Inferior parietal cortex (tissue), 1 donor: ENCODE measurements around the gene PROP1.
"Not testable (repeated sequence)": the region's sequence is repeated elsewhere in the genome, so short reads cannot be mapped to it uniquely, and the experiment has no call there.

ENCODE experiments used
- DNase-seq: peaks from one replicate; pipeline ENCODE4 v3.0.0-alpha.2; 2016; ENCODE audit errors: extremely low spot score

PROP1 gene

GRCh38 chr5:177982072-177982727 is 13.8 kb downstream of the PROP1 start:
- DNase-seq, result no peak

GRCh38 chr5:177981296-177982071 is 14.6 kb downstream of the PROP1 start:
- DNase-seq, result no peak

GRCh38 chr5:177980743-177981151 is 15.3 kb downstream of the PROP1 start:
- DNase-seq, result peak; percentile 20

- not testable (repeated sequence) for DNase-seq
These were observed 18.4 kb downstream of the PROP1 start for GRCh38 chr5:177977600-177977999.

- no peak for DNase-seq
These were observed 22.9 kb downstream of the PROP1 start for GRCh38 chr5:177973066-177973635.

- DNase-seq, result no peak
These were observed 23.4 kb downstream of the PROP1 start for GRCh38 chr5:177972613-177973012.

- DNase-seq, result not testable (repeated sequence)
These were observed 24.0 kb downstream of the PROP1 start for GRCh38 chr5:177972014-177972413.

GRCh38 chr5:177968661-177969211 is 27.3 kb downstream of the PROP1 start:
- no peak for DNase-seq

- no peak for DNase-seq
These were observed 28.7 kb downstream of the PROP1 start for GRCh38 chr5:177967221-177967887.

- DNase-seq, result no peak
These were observed 29.2 kb downstream of the PROP1 start for GRCh38 chr5:177966839-177967166.

GRCh38 chr5:177966009-177966838 is 29.8 kb downstream of the PROP1 start:
- DNase-seq, result no peak

- DNase-seq, result no peak
These were observed 31.6 kb downstream of the PROP1 start for GRCh38 chr5:177964471-177964870.

GRCh38 chr5:177963966-177964365 is 32.1 kb downstream of the PROP1 start:
- DNase-seq, result no peak

- DNase-seq, result no peak
These were observed 36.7 kb downstream of the PROP1 start for GRCh38 chr5:177959315-177959714.

GRCh38 chr5:177958696-177959095 is 37.3 kb downstream of the PROP1 start:
- DNase-seq, result no peak

- no peak for DNase-seq
These were observed 38.8 kb downstream of the PROP1 start for GRCh38 chr5:177957241-177957640.

GRCh38 chr5:177953101-177953500 is 42.9 kb downstream of the PROP1 start:
- DNase-seq, result not testable (repeated sequence)

GRCh38 chr5:177949656-177950055 is 46.4 kb downstream of the PROP1 start:
- DNase-seq, result not testable (repeated sequence)

GRCh38 chr5:177949065-177949464 is 47.0 kb downstream of the PROP1 start:
- not testable (repeated sequence) for DNase-seq

GRCh38 chr5:177947912-177948311 is 48.1 kb downstream of the PROP1 start:
- DNase-seq, result peak; percentile 13

GRCh38 chr5:177945601-177946283 is 50.3 kb downstream of the PROP1 start:
- not testable (repeated sequence) for DNase-seq
